GM18858 (cell line): ENCODE measurements around the gene SLC30A4.
A peak's percentile ranks its signal among the peaks of the same experiment; 100 is the strongest.

Source experiments
- ATAC-seq: cut with Tn5 transposase; IDR thresholded peaks from one replicate; pipeline ENCODE4 v1.9.1; 2021; ENCODE audit not compliant: unreplicated experiment

Gene SLC30A4

DNA sequence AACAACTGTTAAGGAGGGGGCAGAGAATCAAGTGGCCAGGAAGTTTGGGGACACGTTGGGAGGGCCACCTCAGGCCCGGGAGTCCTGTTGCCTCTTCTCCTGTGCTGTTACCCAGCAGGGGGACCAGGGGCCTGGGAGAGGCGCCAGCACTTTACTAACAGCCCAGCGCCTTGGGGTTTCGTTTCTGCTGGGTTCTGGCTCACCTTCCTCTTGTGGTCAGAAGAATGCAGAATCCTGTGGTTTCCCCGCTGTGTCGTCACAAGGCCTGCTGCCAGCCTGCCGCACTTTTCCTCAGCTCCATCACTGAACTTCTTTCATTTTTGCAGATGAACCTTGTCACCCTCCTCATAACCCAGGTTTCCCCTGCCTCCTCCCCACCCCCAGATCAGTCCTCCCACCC lies 67.7 kb downstream of the SLC30A4 start:
- peak; percentile 78 for ATAC-seq

GRCh38 chr15:45451265-45451664 lies 71.3 kb downstream of the SLC30A4 start:
- no peak for ATAC-seq

- ATAC-seq, result no peak
These were observed 72.4 kb downstream of the SLC30A4 start for GRCh38 chr15:45449916-45450867.

DNA sequence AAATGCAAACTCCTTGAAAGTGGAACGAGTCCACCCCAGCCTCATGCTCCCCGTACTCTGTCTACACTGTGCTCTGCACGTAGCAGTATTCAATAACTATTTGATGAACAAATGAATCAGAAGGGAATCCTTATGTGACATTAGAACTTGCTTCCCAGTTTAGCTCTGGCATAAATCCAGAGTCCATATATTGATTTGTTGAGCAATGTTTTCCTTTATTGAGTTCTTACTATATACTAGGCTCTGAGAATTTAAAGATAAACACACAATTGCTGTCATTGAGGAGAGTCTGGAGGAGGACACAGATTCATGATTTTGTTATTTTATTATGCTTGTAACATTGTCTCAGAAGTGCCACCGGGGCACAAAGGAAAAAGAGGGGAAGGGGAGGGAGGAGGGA lies 73.2 kb downstream of the SLC30A4 start:
- ATAC-seq, result no peak

DNA sequence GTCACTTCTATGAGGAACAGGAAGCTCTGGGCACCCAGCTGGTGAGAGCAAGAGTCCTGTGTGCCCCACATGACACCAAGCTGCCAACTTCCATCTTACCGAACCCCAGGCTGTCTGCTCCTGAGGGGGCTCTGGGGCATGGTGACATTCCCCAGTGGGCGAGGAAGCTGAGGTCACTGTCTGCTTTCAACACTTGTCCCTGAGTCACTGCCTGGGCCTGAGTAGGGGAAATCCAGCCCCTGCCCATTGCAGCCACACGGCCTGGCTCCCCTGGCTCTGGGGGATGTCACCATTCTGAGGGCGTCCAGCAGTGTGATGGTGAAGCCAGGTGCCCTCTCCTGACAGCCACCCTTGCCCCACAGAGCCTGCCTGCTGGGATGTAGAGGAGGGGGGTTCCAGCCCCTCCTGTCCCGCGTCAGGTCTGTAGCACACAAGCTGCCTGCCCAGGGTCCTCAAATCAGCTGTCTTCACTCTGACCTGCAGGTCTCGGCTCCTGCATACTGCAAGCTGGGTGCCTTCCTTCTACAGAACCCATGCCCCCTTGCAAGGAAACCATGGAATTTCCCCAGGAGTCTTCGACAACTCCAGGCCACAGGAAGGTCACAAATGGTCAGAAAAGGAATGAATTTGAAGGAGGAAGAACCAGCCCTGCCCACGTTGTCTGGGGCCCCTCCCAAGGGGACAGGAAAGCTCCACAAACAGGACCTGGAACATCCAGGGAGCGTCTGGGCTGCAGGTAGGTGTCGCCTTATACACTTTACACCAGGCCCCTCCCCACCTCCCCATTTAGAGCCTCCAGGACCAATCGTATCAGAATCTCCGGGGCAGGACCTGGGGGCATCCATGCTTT lies 74.3 kb downstream of the SLC30A4 start:
- no peak for ATAC-seq

GRCh38 chr15:45443645-45444044 lies 78.9 kb downstream of the SLC30A4 start:
- no peak for ATAC-seq

DNA sequence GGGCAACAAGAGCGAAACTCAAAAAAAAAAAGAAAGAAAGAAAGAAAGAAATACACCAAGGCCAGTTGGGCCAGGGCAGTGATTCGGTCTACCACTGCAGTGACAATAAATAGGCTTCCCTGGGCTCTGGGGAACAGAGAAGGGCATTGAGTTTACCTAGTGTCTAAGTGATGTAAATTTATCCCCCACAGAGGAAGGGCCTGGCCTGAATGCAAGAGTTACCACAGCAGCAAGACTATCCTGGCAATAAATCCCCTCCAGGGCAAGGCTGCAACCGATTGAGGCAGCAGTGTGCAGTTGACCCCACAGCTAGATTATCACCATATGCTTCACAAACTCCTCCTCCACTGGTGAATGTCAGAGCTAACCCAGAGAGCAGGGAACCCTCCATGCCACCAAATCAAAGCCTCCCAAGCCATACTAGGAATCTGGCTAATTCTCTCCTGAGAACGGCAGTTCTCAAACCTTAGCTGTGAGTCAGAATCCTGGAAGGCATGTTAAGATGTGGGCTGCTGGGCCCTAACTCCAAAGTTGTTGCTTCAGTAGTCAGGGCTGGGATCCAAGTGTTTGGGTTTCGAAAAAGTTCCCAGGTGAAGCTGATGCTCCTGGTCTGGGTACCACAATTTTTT lies 79.9 kb downstream of the SLC30A4 start:
- ATAC-seq, result no peak

- ATAC-seq, result no peak
These were observed 80.9 kb downstream of the SLC30A4 start for GRCh38 chr15:45441686-45442085.

- ATAC-seq, result no peak
These were observed 81.5 kb downstream of the SLC30A4 start for GRCh38 chr15:45441036-45441435.

DNA sequence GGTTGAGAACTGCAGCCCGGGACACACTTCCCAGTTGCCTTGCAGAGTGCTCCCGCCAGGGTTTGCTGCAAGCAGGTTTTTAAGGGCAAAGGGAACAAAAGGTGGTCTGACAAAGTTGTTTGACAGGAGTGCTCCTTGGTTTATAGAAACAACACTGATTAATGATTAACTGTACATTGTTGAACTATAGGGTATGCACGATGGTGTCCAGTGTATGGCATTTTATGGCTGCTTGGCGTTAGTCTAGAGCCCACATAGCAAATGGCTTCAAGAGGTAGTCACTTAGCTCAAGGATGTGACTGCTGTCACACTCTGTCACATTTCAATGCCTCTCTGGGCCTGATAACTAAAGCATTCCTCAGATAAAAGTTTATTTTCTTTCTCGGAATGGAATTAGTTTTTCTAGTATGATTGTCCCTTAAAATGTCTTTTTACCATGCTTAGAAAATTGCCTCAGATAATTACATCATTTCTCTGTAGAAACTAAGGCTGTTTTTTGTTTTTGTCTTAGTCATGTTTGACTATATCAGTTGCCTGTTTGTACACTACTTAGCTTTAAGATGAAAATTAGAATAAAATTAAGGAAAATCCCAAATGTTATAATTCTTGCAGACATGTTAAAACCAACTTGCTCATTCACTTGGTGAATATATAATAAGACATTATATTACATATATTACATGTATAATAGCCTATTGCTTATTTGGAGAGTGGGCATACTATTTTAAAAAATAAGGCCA lies 82.9 kb downstream of the SLC30A4 start:
- ATAC-seq, result no peak

GRCh38 chr15:45435124-45435903 lies 87.2 kb downstream of the SLC30A4 start:
- no peak for ATAC-seq

- no peak for ATAC-seq
These were observed 88.4 kb downstream of the SLC30A4 start for GRCh38 chr15:45434078-45434567.

DNA sequence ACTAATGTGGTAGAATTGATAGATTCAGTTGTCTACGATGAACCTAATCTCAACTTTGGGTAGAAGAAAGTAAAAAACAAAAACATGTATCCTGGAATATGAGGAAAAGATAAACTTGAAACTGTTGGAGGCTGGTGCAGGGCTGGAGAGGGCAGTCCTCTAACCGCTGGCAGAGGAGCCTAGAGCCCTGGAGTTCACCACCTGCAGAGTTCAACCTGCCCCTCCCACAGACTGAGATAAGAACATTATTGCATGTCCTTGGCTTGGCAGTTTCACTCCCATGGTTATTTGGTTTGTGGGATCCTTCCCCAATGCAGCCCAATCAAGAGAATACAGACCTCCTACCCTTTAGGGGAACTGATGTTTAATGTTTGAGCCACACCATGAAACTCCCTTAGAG lies 91.0 kb downstream of the SLC30A4 start:
- no peak for ATAC-seq

DNA sequence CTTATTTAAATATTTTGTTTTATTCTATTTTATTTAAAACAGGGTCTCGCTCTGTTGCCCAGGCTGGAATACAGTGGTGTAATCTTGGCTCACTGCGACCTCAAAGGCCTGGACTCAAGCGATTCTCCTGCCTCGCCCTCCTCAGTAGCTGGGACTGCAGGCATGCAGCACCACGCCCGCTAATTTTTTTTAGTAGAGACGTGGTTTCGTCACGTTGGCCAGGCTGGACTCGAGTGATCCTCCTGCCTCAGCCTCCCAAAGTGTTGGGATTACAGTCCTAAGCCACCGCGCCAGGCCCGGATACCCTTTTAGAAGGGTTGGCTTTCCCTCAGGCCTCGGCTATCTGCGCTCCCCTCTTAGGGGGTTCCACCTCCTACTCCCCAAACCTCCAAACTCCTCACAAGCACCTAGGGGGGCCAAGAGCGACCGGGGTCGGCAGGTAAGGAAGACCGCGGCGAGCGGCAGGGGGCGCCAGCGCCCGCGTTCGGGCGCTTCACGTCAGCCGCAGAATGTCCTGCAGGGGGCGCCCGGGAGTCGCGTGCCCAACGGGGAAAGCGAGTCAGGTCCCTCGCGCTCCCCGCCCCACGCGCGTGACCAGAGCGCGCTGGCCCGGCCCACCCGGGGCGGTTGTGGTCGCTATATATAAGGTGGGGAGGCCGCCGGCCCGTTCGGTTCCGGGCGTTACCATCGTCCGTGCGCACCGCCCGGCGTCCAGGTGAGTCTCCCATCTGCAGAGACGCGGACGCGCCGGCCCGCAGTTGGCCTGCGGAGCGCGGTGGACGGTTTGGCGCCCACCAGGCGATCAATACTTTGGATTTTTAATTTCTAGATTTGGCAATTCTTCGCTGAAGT lies 92.4 kb downstream of the SLC30A4 start:
- ATAC-seq, result no peak
